Breast epithelium (tissue), 4 donors: ENCODE results near the gene GABRD. TPM values are rescaled to one million over a fixed set of nuclear protein-coding genes. Genes with fewer than 3 reads are reported as not detected.

Source experiments
- DNase-seq, 2 donors: peaks; one replicate each; pipeline ENCODE4 v3.0.0-alpha.2; 2019; ENCODE audit warnings: low spot score in 2 of 2
- H3K27ac ChIP-seq, 2 donors: fragments of 200-600 bp; sonication (generic) in 1 of 2; one replicate each; pipeline ENCODE4 v1.5.1; 2016 to 2019; ENCODE audit warnings: mild to moderate bottlenecking in 1 of 2
- H3K27me3 ChIP-seq, 2 donors: fragments of 200-600 bp; sonication (generic) in 1 of 2; one replicate each; pipeline versions ENCODE4 v1.5.1 to v1.6.0; 2017 to 2019; ENCODE audit warnings: control low read depth in 1 of 2, mild to moderate bottlenecking in 1 of 2
- H3K36me3 ChIP-seq: fragments of 200-600 bp; one replicate; pipeline ENCODE4 v1.5.1; 2019
- H3K4me1 ChIP-seq, 2 donors: fragments of 200-600 bp; sonication (generic); one replicate each; pipeline ENCODE4 v1.5.1; 2016 to 2019; ENCODE audit warnings: control low read depth in 1 of 2
- H3K4me3 ChIP-seq, 3 donors: fragments of 200-600 bp; sonication (generic); 1 replicate in 2 of 3; 2 replicates in 1 of 3; pipeline ENCODE4 v1.5.1; 2016 to 2019; ENCODE audit warnings: mild to moderate bottlenecking in 3 of 3, moderate library complexity in 2 of 3
- H3K9me3 ChIP-seq, 2 donors: fragments of 200-600 bp; sonication (generic) in 1 of 2; one replicate each; pipeline ENCODE4 v1.5.1; 2016 to 2019; ENCODE audit warnings: control low read depth in 1 of 2
- POLR2A ChIP-seq: fragments of 450-650 bp; IDR thresholded peaks from one replicate; pipeline ENCODE4 v1.6.1; 2016; ENCODE audit warnings: antibody characterized with exemption, mild to moderate bottlenecking, moderate library complexity
- POLR2AphosphoS5 ChIP-seq, 3 donors: sonication (generic); formaldehyde crosslinking; IDR thresholded peaks; one replicate each; pipeline ENCODE4 v1.6.1; 2017; ENCODE audit warnings: antibody characterized with exemption in 3 of 3
- intact Hi-C: fragments of 100-400 bp; cut with DNase I; formaldehyde crosslinking; loops from one replicate; pipeline ENCODE4 v1.15.1; 2023; ENCODE audit warnings: low total_unique reads
- total RNA-seq, 3 donors: library from RNA; depleted of rRNA; stranded (reverse); fragments of >200 nt; gene quantifications; one replicate each; pipeline ENCODE4 v1.1.0, GENCODE V29; 2016
- TF ChIP-seq, protein P1 (sequence below), 3 donors: fragments of 450-650 bp; IDR thresholded peaks; one replicate each; pipeline ENCODE4 v1.5.1; 2016 to 2017; ENCODE audit warnings: antibody characterized with exemption in 3 of 3, mild to moderate bottlenecking in 3 of 3, moderate library complexity in 3 of 3

Gene GABRD
- total RNA-seq, 3 donors from 2014 or later = not detected

DNA sequence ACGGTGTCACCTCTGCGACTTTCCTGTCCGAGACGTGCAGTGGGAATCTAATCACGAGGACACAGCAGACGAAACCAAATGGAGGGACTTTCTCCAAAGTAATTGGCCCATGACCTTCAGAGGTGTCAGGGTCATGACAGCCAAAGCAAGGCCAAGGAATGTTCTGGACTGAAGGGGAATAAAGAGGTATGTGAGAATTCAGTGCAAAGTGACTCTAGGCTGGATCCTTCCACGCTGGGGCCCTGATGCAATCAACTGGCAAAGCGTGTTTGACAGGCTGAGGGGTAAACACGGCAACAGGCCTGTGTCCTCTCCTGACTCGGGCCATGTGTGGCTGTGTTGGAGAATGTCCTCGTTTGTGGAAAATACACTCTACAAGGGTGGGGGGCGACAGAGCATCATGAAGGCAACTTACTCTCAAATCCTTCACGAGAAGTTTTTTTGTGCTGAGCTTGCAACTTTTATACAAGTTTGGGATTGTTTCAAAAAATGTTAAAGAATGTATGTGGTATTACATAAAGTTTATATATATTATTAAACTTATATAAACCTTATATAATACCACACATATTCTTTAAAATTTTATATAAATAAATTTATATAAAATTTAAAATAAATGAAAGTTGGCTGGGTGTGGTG is 17.3 kb upstream of the GABRD start:
- Histone ChIP-seq H3K36me3 (no peaks in the 10 kb centered on the region), H3K4me1 (no peaks in the 10 kb centered on the region), H3K27ac (no peak overlapping the region), H3K27me3 (peaks cover 0 to 31% of the 10 kb centered on the region in 2 donors), H3K4me3 (no peak overlapping the region), H3K9me3 (no peaks in the 10 kb centered on the region)
- DNase-seq = peak; percentile 55 to 80
- TF ChIP-seq POLR2A (no peak), POLR2AphosphoS5 (IDR thresholded peaks at IDR 0.05) (peak in 1 of 3 donors; percentile 58)
- TF ChIP-seq, protein P1, sequence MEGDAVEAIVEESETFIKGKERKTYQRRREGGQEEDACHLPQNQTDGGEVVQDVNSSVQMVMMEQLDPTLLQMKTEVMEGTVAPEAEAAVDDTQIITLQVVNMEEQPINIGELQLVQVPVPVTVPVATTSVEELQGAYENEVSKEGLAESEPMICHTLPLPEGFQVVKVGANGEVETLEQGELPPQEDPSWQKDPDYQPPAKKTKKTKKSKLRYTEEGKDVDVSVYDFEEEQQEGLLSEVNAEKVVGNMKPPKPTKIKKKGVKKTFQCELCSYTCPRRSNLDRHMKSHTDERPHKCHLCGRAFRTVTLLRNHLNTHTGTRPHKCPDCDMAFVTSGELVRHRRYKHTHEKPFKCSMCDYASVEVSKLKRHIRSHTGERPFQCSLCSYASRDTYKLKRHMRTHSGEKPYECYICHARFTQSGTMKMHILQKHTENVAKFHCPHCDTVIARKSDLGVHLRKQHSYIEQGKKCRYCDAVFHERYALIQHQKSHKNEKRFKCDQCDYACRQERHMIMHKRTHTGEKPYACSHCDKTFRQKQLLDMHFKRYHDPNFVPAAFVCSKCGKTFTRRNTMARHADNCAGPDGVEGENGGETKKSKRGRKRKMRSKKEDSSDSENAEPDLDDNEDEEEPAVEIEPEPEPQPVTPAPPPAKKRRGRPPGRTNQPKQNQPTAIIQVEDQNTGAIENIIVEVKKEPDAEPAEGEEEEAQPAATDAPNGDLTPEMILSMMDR (IDR thresholded peaks at IDR 0.05) = no peak
- intact Hi-C loops = no loop called here

DNA sequence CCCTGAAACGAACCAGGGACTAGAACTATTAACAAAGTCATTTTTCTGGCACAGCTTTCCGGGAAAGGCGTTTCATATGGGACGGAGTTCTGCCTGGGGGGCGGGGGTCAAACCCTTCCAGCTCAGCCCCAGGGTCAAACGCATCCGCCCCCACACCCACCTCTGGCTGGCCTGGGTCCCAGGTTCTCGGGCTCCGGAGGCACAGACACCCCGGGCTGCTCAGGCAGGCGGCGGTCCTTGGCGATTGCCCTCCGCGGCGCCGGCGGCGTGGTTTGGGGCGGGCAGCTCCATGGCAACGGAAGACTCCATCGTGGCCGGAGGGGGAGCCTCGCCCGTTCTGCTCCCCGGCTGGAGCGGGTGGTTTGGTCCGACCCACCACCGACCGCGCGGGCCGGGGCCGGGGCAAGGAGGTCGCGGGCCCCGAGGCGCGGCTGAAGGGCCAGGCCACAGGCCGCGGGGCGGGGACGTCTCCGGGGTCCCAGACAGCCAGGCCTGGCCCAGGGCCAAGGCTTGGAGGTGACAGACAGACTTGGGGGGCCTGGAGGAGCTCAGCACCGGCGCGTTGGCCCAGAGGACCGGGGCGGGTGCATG is 15.5 kb upstream of the GABRD start, which contains the start of gene CFAP74:
Gene CFAP74 (minus strand): TSS at position 246 of the 591 bp plus-strand sequence. CDS start 12,830 bp downstream, outside the sequence.
- Histone ChIP-seq H3K27me3 (peaks cover 0 to 33% of the 10 kb centered on the region in 2 donors), H3K4me1 (no peaks in the 10 kb centered on the region), H3K36me3 (no peaks in the 10 kb centered on the region), H3K9me3 (no peaks in the 10 kb centered on the region), H3K27ac (no peak within 1 kb of the TSS), H3K4me3 (peak within 1 kb of the TSS in 1 of 3 donors; percentile 40)
- intact Hi-C loops = no loop called here
- TF ChIP-seq POLR2A (no peak), POLR2AphosphoS5 (IDR thresholded peaks at IDR 0.05) (no peak)
- TF ChIP-seq, protein P1 (IDR thresholded peaks at IDR 0.05) = no peak
- DNase-seq = no peak

DNA sequence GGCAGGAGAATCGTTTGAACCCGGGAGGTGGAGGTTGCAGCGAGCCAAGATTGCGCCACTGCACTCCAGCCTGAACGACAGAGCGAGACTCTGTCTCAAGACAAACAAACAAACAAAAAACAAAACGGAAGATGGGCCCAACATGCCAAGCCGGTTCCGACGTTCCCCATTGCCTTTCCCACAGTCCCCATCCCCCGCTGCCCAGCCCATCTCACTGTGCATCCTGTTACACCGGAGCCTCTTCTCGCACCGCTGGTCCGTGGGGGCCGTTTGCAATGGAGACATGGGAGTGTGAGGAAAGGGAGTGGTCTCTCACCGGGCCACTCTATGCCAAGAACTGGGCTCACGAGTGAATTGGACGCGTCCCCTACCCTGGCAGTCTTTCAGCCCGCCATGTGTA is 14.3 kb upstream of the GABRD start:
- no peaks in the 10 kb centered on the region for H3K36me3 ChIP-seq
- H3K9me3 ChIP-seq = no peaks in the 10 kb centered on the region
- H3K4me1 ChIP-seq = no peaks in the 10 kb centered on the region
- peaks cover 0 to 36% of the 10 kb centered on the region in 2 donors for H3K27me3 ChIP-seq
- H3K4me3 ChIP-seq = no peak overlapping the region
- no peak for TF ChIP-seq POLR2AphosphoS5 (IDR thresholded peaks at IDR 0.05)
- TF ChIP-seq POLR2A = no peak
- TF ChIP-seq, protein P1 (IDR thresholded peaks at IDR 0.05) = no peak
- intact Hi-C loops = no loop called here
- DNase-seq = no peak
- no peak overlapping the region for H3K27ac ChIP-seq

DNA sequence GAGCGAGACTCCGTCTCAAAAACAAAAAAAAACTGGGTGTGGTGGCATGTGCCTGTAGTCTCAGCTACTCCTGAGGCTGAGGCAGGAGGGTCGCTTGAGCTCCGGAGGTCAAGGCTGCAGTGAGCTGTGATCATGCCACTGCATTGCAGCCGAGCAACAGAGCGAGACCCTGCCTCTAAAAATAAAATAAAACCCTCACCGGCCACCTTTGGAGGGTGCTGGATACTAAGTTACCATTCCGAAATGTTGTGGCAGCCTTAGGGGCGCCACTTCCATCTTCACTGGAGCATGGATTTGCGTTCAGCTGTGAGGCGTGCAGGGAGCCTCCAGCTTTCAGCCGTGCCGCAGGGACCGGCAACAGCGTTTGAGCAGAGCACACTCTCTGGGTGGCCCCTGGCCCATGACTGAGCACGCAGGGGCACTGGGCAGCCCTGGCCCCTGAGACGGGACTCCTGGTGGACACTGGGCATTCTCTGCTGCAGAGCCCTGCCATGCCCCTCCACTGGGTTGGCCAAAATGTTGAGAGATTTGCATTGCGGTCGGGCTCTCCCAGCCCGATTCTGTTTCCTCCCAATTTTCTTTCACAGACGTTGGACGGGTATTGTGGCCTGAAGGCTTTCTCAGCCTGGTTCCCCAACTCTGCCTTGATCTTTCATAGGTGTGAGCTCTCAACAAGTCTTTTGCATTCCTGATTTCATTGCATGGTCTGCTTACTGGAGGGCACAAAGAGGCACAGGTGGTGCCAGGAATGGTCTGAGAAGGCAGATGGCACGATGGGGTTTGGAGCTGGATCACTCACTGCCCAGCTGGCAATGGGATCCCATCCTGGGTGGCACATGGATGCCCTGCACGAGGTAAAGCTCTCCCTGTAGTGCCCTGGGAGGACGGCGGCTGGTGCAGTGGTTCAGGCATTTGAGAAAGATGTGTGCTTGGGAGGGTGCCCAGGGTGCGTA is 9.8 kb upstream of the GABRD start:
- Histone ChIP-seq H3K4me1 (no peaks in the 10 kb centered on the region), H3K4me3 (no peak overlapping the region), H3K27ac (no peak overlapping the region), H3K36me3 (no peaks in the 10 kb centered on the region), H3K9me3 (no peaks in the 10 kb centered on the region), H3K27me3 (peaks cover 0 to 22% of the 10 kb centered on the region in 2 donors)
- intact Hi-C loops = loop anchor here (5.0 kb wide), 1 partner anchor 907 kb away; no protein-coding TSS in a partner anchor
- TF ChIP-seq POLR2AphosphoS5 (IDR thresholded peaks at IDR 0.05) (no peak), POLR2A (no peak)
- TF ChIP-seq, protein P1 (IDR thresholded peaks at IDR 0.05) = no peak
- no peak for DNase-seq
